ENCODE measurements around the gene SH3TC2.

DNA sequence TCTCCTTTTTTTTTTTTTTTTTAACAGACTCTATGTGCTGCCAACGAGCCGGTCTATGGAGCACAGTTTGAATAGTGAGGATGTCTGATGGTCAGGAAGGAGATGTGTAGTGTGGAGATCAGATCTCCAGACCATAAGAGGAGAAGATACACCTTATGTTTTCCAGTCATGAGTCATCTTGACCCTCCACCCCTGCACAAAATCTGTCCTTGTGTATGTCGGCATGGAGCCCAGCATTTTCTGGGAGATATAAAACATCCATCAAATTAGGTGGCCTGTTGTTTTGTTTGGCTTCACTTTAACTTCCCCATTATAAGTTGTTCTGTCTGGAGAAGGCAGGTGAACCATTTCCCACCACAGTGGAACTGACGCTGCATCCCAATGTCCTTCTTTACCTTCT is 19.2 kb downstream of the SH3TC2 start:
- TF ChIP-seq, protein P1, sequence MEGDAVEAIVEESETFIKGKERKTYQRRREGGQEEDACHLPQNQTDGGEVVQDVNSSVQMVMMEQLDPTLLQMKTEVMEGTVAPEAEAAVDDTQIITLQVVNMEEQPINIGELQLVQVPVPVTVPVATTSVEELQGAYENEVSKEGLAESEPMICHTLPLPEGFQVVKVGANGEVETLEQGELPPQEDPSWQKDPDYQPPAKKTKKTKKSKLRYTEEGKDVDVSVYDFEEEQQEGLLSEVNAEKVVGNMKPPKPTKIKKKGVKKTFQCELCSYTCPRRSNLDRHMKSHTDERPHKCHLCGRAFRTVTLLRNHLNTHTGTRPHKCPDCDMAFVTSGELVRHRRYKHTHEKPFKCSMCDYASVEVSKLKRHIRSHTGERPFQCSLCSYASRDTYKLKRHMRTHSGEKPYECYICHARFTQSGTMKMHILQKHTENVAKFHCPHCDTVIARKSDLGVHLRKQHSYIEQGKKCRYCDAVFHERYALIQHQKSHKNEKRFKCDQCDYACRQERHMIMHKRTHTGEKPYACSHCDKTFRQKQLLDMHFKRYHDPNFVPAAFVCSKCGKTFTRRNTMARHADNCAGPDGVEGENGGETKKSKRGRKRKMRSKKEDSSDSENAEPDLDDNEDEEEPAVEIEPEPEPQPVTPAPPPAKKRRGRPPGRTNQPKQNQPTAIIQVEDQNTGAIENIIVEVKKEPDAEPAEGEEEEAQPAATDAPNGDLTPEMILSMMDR (IDR thresholded peaks at IDR 0.05) = no peak
- no peak for TF ChIP-seq POLR2A (IDR thresholded peaks at IDR 0.05)

Measured in esophagus squamous epithelium (tissue), 4 donors.